Fibroblast of lung (primary cell): ENCODE measurements around the gene ST6GALNAC3. TPM values are rescaled to one million over a fixed set of nuclear protein-coding genes. Genes with fewer than 3 reads are reported as not detected.
A peak's percentile ranks its signal among the peaks of the same experiment; 100 is the strongest.

Experiments used
- DNase-seq, 2 donors: peaks; one replicate each; pipeline versions ENCODE4 v3.0.0 to v3.0.0-alpha.2; 2010; ENCODE audit warnings: low read depth in 2 of 2
- H2AFZ ChIP-seq: 2 replicates; pipeline ENCODE4 v1.5.1; 2012; ENCODE audit warnings: low read length, control low read depth, inconsistent platforms
- H3K27ac ChIP-seq: 2 replicates; pipeline ENCODE4 v1.5.1; 2011; ENCODE audit warnings: low read length, control low read depth; ENCODE audit not compliant: insufficient read depth
- H3K27me3 ChIP-seq: 2 replicates; pipeline ENCODE4 v1.5.1; 2011; ENCODE audit warnings: mild to moderate bottlenecking, low read length; ENCODE audit not compliant: control insufficient read depth, insufficient read depth
- H3K36me3 ChIP-seq: 2 replicates; pipeline ENCODE4 v1.5.1; 2011; ENCODE audit warnings: low read length; ENCODE audit not compliant: control insufficient read depth, insufficient read depth
- H3K4me1 ChIP-seq: 2 replicates; pipeline ENCODE4 v1.5.1; 2011; ENCODE audit warnings: low read length; ENCODE audit not compliant: control insufficient read depth, insufficient read depth; ENCODE audit errors: extremely low read depth
- H3K4me2 ChIP-seq: 2 replicates; pipeline ENCODE4 v1.5.1; 2011; ENCODE audit warnings: low read length, control low read depth; ENCODE audit not compliant: insufficient read depth; ENCODE audit errors: extremely low read depth
- H3K4me3 ChIP-seq, 4 experiments: fragments of 200-600 bp in 1 of 4; sonication (generic) in 1 of 4; replicated peaks in 1 of 4; 2 replicates each; pipeline ENCODE4 v1.5.1; 2011 to 2016; ENCODE audit warnings: low read length in 4 of 4, low read depth in 3 of 4, mild to moderate bottlenecking in 3 of 4, control low read depth in 2 of 4, inconsistent platforms in 1 of 4, mixed read lengths in 1 of 4; ENCODE audit not compliant: insufficient read depth in 1 of 4; ENCODE audit errors: control extremely low read depth in 1 of 4
- H3K79me2 ChIP-seq: 2 replicates; pipeline ENCODE4 v1.5.1; 2012; ENCODE audit warnings: mild to moderate bottlenecking, low read length, inconsistent platforms; ENCODE audit not compliant: control insufficient read depth, insufficient read depth
- H3K9ac ChIP-seq: 2 replicates; pipeline ENCODE4 v1.5.1; 2011; ENCODE audit warnings: mild to moderate bottlenecking, low read length, control low read depth; ENCODE audit not compliant: insufficient read depth
- H3K9me3 ChIP-seq: 2 replicates; pipeline ENCODE4 v1.5.1; 2012; ENCODE audit warnings: low read depth, low read length; ENCODE audit not compliant: control insufficient read depth, insufficient read depth
- H4K20me1 ChIP-seq: 2 replicates; pipeline ENCODE4 v1.5.1; 2011; ENCODE audit warnings: low read length; ENCODE audit not compliant: control insufficient read depth, insufficient read depth; ENCODE audit errors: extremely low read depth
- EZH2 ChIP-seq: IDR thresholded peaks from 2 replicates; pipeline ENCODE4 v1.5.1; 2012; ENCODE audit warnings: low read length, control low read depth, mild to moderate bottlenecking; ENCODE audit errors: missing control alignments
- polyA plus RNA-seq, 2 donors: library from polyadenylated mRNA; depleted of rRNA in 1 of 2; stranded (reverse) in 1 of 2; unstranded in 1 of 2; fragments of >200 nt; gene quantifications; 2 replicates each; pipeline ENCODE4 v1.2.1, GENCODE V29; 2011 to 2012; ENCODE audit warnings: missing spikeins in 1 of 2
- total RNA-seq: library from RNA; depleted of rRNA; stranded (reverse); fragments of >200 nt; gene quantifications from 2 replicates; pipeline ENCODE4 v1.2.1, GENCODE V29; 2014
- TF ChIP-seq, protein P1 (sequence below), 2 donors: IDR thresholded peaks in 1 of 2; conservative IDR thresholded peaks in 1 of 2; 1 replicate in 1 of 2; 2 replicates in 1 of 2; pipeline ENCODE4 v1.5.1; 2011 to 2012; ENCODE audit warnings: low read length in 2 of 2, control low read depth in 1 of 2, inconsistent platforms in 1 of 2, low read depth in 1 of 2, mild to moderate bottlenecking in 1 of 2

Gene ST6GALNAC3
- total and polyA plus RNA-seq, 2 donors (not counting 1 experiment from before 2014, with no cell fraction given): 0.34 to 0.66 TPM

GRCh38 chr1:76254104-76255030 lies 179.8 kb downstream of the ST6GALNAC3 start:
- H3K4me3 ChIP-seq: no peak overlapping the region
- no peaks in the 10 kb centered on the region for H4K20me1 ChIP-seq
- H3K4me2 ChIP-seq: no peak overlapping the region
- H3K27ac ChIP-seq: no peak overlapping the region
- no peaks in the 10 kb centered on the region for H3K79me2 ChIP-seq
- H2AFZ ChIP-seq: no peak overlapping the region
- H3K4me1 ChIP-seq: no peaks in the 10 kb centered on the region
- TF ChIP-seq, protein P1, sequence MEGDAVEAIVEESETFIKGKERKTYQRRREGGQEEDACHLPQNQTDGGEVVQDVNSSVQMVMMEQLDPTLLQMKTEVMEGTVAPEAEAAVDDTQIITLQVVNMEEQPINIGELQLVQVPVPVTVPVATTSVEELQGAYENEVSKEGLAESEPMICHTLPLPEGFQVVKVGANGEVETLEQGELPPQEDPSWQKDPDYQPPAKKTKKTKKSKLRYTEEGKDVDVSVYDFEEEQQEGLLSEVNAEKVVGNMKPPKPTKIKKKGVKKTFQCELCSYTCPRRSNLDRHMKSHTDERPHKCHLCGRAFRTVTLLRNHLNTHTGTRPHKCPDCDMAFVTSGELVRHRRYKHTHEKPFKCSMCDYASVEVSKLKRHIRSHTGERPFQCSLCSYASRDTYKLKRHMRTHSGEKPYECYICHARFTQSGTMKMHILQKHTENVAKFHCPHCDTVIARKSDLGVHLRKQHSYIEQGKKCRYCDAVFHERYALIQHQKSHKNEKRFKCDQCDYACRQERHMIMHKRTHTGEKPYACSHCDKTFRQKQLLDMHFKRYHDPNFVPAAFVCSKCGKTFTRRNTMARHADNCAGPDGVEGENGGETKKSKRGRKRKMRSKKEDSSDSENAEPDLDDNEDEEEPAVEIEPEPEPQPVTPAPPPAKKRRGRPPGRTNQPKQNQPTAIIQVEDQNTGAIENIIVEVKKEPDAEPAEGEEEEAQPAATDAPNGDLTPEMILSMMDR (conservative IDR thresholded peaks at IDR 0.05 in 1 of 2, IDR thresholded peaks at IDR 0.05 in 1 of 2; ENCODE audit: low read depth in 1 of 2, low read length in 2 of 2): no peak
- TF ChIP-seq EZH2: no peak
- no peaks in the 10 kb centered on the region for H3K27me3 ChIP-seq
- no peak overlapping the region for H3K9ac ChIP-seq
- no peaks in the 10 kb centered on the region for H3K36me3 ChIP-seq
- DNase-seq: peak; percentile 21 to 74
- H3K9me3 ChIP-seq: no peaks in the 10 kb centered on the region

- H3K4me3 ChIP-seq: no peak overlapping the region
- H3K27ac ChIP-seq: no peak overlapping the region
- H3K9ac ChIP-seq: no peak overlapping the region
- no peaks in the 10 kb centered on the region for H3K27me3 ChIP-seq
- H3K36me3 ChIP-seq: no peaks in the 10 kb centered on the region
- DNase-seq: no peak
- TF ChIP-seq, protein P1 (conservative IDR thresholded peaks at IDR 0.05 in 1 of 2, IDR thresholded peaks at IDR 0.05 in 1 of 2; ENCODE audit: low read depth in 1 of 2, low read length in 2 of 2): no peak
- TF ChIP-seq EZH2: no peak
- H3K4me2 ChIP-seq: no peak overlapping the region
- H3K9me3 ChIP-seq: no peaks in the 10 kb centered on the region
- H3K4me1 ChIP-seq: no peaks in the 10 kb centered on the region
- no peak overlapping the region for H2AFZ ChIP-seq
- no peaks in the 10 kb centered on the region for H4K20me1 ChIP-seq
- no peaks in the 10 kb centered on the region for H3K79me2 ChIP-seq
Measured at GRCh38 chr1:76256289-76257223, 182.0 kb downstream of the ST6GALNAC3 start.

- Histone ChIP-seq H3K79me2 (no peaks in the 10 kb centered on the region), H3K27ac (no peak overlapping the region), H3K4me1 (no peaks in the 10 kb centered on the region), H3K9ac (no peak overlapping the region), H3K4me3 (no peak overlapping the region), H3K27me3 (no peaks in the 10 kb centered on the region), H3K36me3 (no peaks in the 10 kb centered on the region), H3K4me2 (no peak overlapping the region), H2AFZ (no peak overlapping the region), H3K9me3 (no peaks in the 10 kb centered on the region), H4K20me1 (no peaks in the 10 kb centered on the region)
- TF ChIP-seq, protein P1 (conservative IDR thresholded peaks at IDR 0.05 in 1 of 2, IDR thresholded peaks at IDR 0.05 in 1 of 2; ENCODE audit: low read depth in 1 of 2, low read length in 2 of 2): no peak
- no peak for TF ChIP-seq EZH2
- DNase-seq: no peak
Measured at GRCh38 chr1:76257823-76258222, 183.3 kb downstream of the ST6GALNAC3 start.
